GM10847 (cell line): ENCODE results near the gene FTL.

Source experiments
- POLR2A ChIP-seq: IDR thresholded peaks from 2 replicates; pipeline ENCODE4 v1.6.1; 2011; ENCODE audit not compliant: insufficient read length; ENCODE audit errors: extremely low read depth

The FTL gene

GRCh38 chr19:48959341-48960239, 5.5 kb upstream of the FTL start:
- TF ChIP-seq POLR2A = no peak

DNA sequence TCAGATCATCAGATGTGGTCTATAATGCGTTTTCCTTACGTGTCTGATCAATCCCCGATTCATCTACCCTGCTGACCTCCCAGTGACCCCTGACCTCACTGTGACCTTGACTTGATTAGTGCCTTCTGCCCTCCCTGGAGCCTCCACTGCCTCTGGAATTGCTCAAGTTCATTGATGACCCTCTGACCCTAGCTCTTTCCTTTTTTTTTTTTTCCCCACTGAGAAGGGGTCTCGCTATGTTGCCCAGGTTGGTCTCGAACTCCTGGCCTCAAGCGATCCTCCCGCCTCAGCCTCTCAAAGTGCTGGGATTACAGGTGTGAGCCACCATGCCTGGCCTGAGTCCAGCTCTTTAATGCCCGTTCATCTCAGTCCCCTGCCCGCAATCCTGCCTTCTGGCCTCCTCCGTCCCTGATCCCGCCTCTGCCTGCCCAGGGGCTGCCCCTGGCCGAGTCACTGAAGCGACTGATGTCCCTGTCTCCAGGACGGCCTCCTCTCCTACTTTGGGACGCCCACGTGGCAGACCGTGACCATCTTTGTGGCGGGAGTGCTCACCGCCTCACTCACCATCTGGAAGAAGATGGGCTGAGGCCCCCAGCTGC, 4.0 kb upstream of the FTL start:
- no peak for TF ChIP-seq POLR2A

DNA sequence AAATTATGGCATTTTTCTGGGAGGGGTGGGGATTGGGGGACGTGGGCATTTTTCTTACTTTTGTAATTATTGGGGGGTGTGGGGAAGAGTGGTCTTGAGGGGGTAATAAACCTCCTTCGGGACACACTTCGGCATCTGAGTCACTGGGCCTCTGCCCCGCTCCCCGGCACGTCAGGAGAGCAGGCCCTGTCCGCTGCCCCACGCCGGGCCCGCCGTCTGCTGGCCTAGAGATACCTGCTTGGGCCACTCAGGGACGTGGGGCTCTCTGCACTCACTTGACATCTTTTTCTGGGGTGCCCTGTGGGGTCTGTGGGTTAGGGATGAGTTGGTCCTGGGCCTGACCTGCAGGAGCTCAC, 3.5 kb upstream of the FTL start:
- no peak for TF ChIP-seq POLR2A

DNA sequence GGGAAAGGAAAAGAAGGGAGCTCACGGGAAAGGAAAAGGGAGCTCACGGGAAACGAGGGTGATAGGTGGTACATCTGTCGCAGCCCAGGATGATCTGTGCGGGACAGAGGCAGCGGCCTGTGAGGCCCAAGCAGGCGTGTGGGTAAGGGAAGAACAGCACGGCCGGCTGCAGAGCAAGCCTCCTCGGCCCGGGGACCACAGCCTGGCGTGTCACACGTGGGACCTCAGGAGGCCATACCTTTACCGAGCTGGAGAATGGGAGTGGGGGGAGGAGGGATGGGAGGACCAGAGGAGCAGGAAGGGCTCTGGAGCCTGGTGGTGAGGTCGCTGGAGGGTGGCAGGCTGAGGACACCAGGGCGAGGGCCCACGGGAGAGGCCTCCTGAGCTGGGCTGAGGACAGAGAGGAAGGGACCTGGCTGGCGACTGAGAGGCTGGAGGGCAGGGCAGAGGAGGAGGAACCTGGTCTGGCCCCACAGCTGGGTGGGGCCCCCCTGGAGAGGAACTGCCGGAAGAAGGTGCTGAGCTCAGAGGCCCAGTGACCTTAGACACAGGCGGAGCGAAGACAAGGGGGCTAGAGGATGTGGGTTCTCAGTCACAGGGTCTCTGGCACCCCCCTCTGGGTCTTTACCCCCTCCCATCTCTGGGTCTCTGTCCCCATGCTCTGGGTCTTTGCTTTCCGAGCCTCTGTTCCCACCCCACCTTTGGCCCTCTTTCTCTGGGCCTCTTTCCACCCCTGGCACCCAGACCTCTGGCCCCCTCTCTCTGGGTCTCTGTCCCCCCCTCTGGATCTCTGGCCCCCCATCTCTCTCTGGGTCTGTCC, 2.9 kb upstream of the FTL start:
- no peak for TF ChIP-seq POLR2A

DNA sequence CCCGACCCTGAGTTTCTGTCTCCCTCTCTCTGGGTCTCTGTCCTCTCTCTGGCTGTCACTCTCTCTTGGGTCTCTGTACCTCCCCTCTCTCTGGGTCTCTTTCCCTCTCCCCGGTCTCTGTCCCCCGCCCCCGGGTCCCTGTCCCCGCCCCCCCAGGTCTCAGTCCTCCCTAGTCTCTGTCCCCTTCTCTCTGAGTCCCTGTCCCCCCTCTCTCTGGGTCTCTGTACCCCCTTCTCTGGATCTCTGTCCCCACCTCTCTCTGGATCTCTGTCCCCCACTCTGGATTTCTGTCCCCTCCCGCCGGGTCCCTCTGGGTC, 2.3 kb upstream of the FTL start:
- no peak for TF ChIP-seq POLR2A

DNA sequence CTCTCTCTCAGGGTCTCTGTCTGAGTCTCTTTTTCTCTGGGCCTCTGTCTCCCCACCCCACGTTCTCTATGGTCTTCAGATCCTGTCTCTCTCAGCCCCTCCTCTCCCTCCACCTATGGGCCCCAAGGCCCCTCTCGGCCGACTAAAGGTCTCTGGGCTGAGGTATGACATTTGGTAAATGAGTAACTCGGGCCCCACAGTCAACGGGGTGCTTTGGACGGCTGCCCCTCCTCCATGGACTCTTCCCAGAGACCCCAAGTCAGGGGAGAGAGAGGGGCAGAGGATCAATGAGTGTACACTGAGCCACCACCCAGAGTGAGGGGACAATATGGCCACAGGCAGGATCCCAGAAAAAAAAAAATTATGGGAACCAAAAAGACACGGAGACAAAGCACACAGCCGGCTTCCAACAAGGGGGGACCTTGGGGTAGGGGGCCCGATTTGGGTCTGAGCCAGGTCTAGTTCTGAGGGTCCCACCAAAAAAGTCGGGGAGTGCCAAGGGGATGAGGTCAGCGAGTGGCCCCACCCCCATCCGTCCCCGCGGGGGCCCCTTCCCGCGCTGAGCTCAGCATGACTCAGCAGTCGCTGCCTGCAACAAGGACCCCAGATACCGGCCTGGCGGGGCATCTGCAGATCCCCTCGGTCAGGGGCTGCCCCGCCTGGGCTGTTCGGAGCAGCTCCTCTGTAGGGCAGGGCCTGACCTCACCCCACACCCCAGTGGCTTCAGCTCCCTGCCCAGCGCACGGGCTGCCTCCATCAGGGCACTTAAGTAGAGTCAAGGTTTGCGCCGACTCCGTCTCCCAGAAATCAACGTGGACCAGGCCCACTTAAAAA, 1.5 kb upstream of the FTL start:
- peak; percentile 26 for TF ChIP-seq POLR2A

DNA sequence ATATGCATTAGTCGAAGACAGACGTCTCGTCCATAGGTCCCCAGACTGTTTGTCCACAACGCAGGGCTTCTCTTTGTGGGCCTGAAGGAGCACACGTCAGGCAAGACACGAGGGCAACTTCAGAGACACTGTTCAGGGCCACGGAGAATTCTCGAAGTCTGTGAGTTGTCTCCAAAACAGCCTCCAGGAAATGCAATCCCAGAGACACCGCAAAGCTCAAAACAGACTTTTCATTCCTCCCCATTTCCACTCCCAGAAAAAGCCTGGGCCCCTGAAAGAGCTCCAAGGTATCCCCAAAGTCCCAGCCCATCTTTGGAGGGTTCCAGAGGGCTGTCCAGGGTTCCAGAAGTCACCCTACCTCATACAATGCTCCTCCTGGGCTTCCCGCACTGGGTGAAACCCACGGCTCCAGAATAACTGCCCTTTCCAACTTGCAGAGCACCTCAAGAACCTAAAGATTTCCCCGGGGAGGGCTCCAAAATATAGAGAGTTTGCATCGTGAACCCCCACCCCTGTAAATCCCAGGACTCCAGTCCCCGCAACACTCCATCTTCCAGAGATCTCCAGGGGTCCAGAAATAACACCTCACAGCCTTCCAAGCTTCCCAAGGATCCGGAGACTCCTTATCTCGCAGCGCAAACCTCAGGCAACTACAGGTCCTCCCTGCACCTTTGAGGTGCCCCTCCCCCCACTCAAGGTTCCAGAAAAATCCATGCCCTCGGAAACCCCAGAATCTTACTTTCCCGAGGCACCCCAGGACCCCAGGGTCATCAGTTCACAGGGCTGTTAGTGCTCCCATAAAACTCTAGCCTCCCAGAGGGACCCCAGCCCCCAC, 687 bp upstream of the FTL start:
- no peak for TF ChIP-seq POLR2A

DNA sequence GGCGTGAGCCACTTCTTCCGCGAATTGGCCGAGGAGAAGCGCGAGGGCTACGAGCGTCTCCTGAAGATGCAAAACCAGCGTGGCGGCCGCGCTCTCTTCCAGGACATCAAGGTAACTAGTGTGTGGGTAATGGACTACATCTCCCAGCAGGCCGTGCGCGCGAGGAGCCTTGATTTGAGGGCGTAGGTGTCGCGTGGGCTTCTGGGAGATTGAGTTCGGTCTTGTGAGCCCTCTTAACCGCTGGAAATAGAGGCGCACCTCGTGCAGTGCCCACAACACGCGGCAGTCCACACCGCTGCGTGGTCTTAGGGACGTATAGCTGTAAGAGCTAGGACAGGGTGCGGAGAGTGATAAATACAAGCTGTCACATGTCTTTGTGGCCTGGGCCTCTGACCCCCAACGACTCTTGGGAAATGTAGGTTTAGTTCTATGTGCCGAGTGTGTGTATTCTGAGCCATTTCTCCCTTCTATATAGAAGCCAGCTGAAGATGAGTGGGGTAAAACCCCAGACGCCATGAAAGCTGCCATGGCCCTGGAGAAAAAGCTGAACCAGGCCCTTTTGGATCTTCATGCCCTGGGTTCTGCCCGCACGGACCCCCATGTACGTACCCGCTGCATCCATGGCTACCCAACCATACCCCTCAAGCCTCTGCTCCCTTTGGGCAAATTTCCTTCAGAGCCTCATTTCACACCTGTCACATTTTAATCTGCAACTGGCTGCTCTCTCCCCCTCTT, 864 bp downstream of the FTL start:
- peak; percentile 28 for TF ChIP-seq POLR2A

DNA sequence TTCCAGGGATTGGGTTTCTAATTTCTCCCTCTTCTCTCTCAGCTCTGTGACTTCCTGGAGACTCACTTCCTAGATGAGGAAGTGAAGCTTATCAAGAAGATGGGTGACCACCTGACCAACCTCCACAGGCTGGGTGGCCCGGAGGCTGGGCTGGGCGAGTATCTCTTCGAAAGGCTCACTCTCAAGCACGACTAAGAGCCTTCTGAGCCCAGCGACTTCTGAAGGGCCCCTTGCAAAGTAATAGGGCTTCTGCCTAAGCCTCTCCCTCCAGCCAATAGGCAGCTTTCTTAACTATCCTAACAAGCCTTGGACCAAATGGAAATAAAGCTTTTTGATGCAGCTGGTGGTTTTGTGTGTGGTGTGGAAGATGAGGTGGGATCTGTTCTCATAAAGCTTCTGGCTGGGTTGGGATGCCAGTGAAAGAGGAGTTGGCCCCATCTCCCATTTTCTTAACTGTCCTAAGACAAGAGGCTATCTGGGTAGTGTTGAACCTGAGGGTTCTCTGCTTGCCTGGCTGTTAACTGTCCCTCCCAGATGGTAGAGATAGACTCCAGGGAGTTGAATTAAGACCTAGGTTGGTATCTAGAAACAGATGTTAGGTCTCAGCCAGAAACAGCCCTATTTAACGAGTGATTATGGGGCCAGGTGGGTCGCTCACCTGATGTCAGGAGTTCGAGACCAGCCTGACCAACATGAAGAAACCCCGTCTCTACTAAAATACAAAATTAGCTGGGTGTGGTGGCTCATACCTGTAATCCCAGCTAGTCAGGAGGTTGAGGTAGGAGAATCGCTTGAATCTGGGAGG, 1.6 kb downstream of the FTL start:
- no peak for TF ChIP-seq POLR2A

DNA sequence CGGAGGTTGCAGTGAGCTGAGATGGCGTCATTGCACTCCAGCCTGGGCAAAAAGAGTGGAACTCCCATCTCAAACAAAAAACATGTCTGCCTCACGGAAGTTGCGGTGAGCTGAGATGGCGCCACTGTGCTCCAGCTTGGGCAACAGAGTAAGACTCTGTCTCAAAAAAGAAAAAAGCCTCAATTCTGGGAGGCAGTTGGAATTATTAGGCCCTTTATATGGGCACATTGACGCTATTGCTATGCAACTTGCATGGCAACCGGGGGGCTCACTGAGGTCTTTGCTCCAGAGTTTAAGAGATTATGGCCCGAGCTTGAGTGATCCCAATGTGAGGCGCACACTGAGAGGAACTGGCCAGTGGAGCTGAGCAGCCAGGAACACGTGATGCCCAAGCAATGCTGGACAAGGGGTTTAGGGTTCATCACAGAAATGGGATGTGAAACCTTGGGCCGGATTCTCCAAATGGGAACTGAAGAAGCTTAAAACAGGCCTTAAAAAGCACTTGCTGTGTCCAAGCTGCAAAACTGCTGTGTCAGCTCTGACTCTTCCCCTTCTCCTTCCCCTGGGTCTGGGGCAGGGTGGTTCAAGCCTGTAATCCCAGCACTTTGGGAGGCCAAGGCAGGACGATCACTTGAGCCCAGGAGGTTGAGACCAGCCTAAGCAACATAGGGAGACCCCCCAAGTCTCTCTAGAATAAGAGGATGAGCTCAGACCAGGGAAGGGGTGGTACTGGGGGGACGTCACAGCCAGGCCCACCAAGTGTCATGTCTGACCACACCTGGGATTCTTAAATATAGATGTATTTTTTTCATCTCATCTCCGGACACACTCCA, 2.5 kb downstream of the FTL start:
- peak; percentile 23 for TF ChIP-seq POLR2A

DNA sequence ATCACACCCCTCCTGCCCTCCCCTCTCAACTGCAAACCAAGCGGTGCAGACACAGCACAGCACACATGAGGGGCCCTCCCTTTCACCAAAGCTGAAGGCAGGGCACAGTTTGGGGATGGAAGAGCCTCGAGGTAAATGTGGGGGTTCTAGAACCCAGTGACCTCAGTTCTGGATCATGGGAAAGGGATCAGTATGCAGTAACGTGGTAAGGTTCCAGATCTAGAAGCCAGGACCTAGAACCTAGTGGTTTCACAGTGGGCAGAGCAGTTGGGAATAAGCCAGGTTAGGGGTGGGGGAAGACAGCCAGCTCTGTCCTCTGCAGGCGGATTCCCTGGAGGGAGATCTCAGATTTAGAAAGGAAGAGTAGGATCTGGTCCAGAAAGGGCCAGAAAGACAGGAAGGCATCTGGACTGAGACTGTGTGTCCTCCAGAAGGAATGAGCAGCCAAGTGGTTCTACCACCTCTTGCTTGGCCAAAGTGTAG, 3.1 kb downstream of the FTL start:
- no peak for TF ChIP-seq POLR2A

DNA sequence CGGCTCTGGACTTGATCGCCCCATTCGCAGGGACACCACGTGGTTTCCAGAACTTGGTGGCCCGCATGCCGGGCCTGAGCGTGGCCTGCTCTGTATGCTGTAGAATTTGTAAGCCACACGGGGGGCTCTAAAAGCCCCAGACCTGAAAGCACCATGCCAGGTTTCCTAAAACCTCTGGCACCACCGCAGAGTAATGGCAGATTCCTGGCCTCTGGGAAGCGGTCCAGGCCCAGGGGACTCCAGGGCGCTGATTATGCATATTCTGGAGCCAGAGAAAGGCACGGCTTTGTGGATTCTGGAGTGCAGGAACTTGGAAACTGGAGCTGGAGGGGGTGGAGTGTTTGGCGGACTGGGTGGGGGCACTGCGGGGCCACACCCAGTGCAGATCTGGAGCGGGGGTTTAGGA, 3.7 kb downstream of the FTL start:
- no peak for TF ChIP-seq POLR2A
